Mesodermal cell (in vitro differentiated cells): Measurements from ENCODE around the gene MYO1A.

Experiments used
- H3K27ac ChIP-seq: 2 replicates; pipeline ENCODE4 v1.7.0; 2013; ENCODE audit warnings: mild to moderate bottlenecking, low read depth, low read length, moderate library complexity; ENCODE audit not compliant: severe bottlenecking
- H3K36me3 ChIP-seq: 2 replicates; pipeline ENCODE4 v1.7.1; 2013; ENCODE audit warnings: mild to moderate bottlenecking, low read length, moderate library complexity; ENCODE audit not compliant: control insufficient read depth, insufficient read depth
- H3K4me1 ChIP-seq: one replicate; pipeline ENCODE4 v1.7.1; 2013; ENCODE audit warnings: mild to moderate bottlenecking, low read length; ENCODE audit not compliant: insufficient read depth, control insufficient read depth, poor library complexity, severe bottlenecking
- H3K4me3 ChIP-seq: 2 replicates; pipeline ENCODE4 v1.7.0; 2013; ENCODE audit warnings: low read length, control low read depth, mild to moderate bottlenecking; ENCODE audit not compliant: insufficient read depth, poor library complexity, severe bottlenecking; ENCODE audit errors: extremely low read depth
- H3K9me3 ChIP-seq: 2 replicates; pipeline ENCODE4 v1.7.1; 2013; ENCODE audit warnings: mild to moderate bottlenecking, low read length, moderate library complexity; ENCODE audit not compliant: control insufficient read depth
- WGBS, 2 experiments: methylation state at CpG; one replicate each; pipeline ENCODE4 v1.1.5; 2013; ENCODE audit warnings: missing lambda C conversion rate in 2 of 2; ENCODE audit not compliant: insufficient coverage in 2 of 2; 5-methylcytosine and 5-hydroxymethylcytosine counted together

The MYO1A gene

GRCh38 chr12:56979628-56980027 is 70.3 kb downstream of the MYO1A start:
- WGBS, 2 experiments, result 100% methylated on average over 2 to 3 of the region's 3 CpGs
- no peaks in the 10 kb centered on the region for H3K36me3 ChIP-seq
- H3K4me3 ChIP-seq, result no peak overlapping the region
- H3K27ac ChIP-seq, result no peak overlapping the region
- no peaks in the 10 kb centered on the region for H3K9me3 ChIP-seq
- H3K4me1 ChIP-seq, result no peaks in the 10 kb centered on the region
